WTC11 (cell line): Measurements from ENCODE around the gene GPR61. TPM values are rescaled to one million over a fixed set of nuclear protein-coding genes. Genes with fewer than 3 reads are reported as not detected.

ENCODE experiments used
- ATAC-seq: fragments of 200-7000 bp; cut with Tn5 transposase; 2 replicates; pipeline ENCODE4 v1.10.0; 2021; ENCODE audit warnings: mild to moderate bottlenecking, moderate library complexity
- CTCF ChIA-PET: fragments of 300-600 bp; sonication (Branson Sonifier 250); formaldehyde crosslinking; loops from one replicate; lab custom pipeline; 2021; ENCODE audit warnings: antibody characterized with exemption; lab: Charles Lee
- POLR2A ChIA-PET: fragments of 350-600 bp; sonication (Branson Sonifier 250); formaldehyde crosslinking; loops from one replicate; lab custom pipeline; 2021; ENCODE audit warnings: antibody characterized with exemption; lab: Charles Lee
- DNase-seq: peaks from one replicate; pipeline ENCODE4 v3.0.0; 2021; ENCODE audit warnings: low spot score
- H3K27ac Mint-ChIP-seq: 2 replicates; pipeline ENCODE4 v1.8.0; 2021; ENCODE audit warnings: mixed read lengths
- H3K27me3 Mint-ChIP-seq: 2 replicates; pipeline ENCODE4 v1.8.0; 2021; ENCODE audit warnings: low read depth, mild to moderate bottlenecking, moderate library complexity, mixed read lengths
- H3K36me3 Mint-ChIP-seq: 2 replicates; pipeline ENCODE4 v1.8.0; 2021; ENCODE audit warnings: mixed read lengths
- H3K4me1 Mint-ChIP-seq: 2 replicates; pipeline ENCODE4 v1.8.0; 2022; ENCODE audit warnings: mixed read lengths
- H3K4me3 Mint-ChIP-seq: 2 replicates; pipeline ENCODE4 v1.8.0; 2021; ENCODE audit warnings: mild to moderate bottlenecking, moderate library complexity, mixed read lengths
- H3K9me3 Mint-ChIP-seq: 2 replicates; pipeline ENCODE4 v1.8.0; 2021; ENCODE audit warnings: mixed read lengths
- AFF4 ChIP-seq: sonication (generic); formaldehyde crosslinking; IDR thresholded peaks from 2 replicates; pipeline ENCODE4 v1.8.1; 2023; ENCODE audit warnings: mild to moderate bottlenecking, missing genetic modification reagents, borderline replicate concordance
- E2F5 ChIP-seq: sonication (generic); formaldehyde crosslinking; IDR thresholded peaks from 2 replicates; pipeline ENCODE4 v1.8.1; 2022; ENCODE audit warnings: mild to moderate bottlenecking, moderate library complexity, missing genetic modification reagents
- EMX1 ChIP-seq: fragments of 250-450 bp; sonication (Bioruptor Pico); IDR thresholded peaks from 2 replicates; pipeline ENCODE4 v1.8.0; 2021; ENCODE audit warnings: mild to moderate bottlenecking
- GTF2I ChIP-seq: fragments of 250-450 bp; sonication (Bioruptor Pico); conservative IDR thresholded peaks from 2 replicates; pipeline ENCODE4 v1.4.0; 2021; ENCODE audit warnings: mild to moderate bottlenecking
- HMGXB4 ChIP-seq: sonication (generic); formaldehyde crosslinking; IDR thresholded peaks from 2 replicates; pipeline ENCODE4 v1.8.1; 2023; ENCODE audit warnings: mild to moderate bottlenecking, moderate library complexity, missing genetic modification reagents
- IRF2 ChIP-seq: sonication (generic); formaldehyde crosslinking; IDR thresholded peaks from 2 replicates; pipeline ENCODE4 v1.8.0; 2022; ENCODE audit warnings: low read depth, missing genetic modification reagents, borderline replicate concordance
- JUN ChIP-seq: sonication (generic); formaldehyde crosslinking; IDR thresholded peaks from 2 replicates; pipeline ENCODE4 v1.8.0; 2023; ENCODE audit warnings: mild to moderate bottlenecking, missing genetic modification reagents
- KAT7 ChIP-seq: sonication (generic); formaldehyde crosslinking; IDR thresholded peaks from 2 replicates; pipeline ENCODE4 v1.8.1; 2023; ENCODE audit warnings: missing genetic modification reagents, mild to moderate bottlenecking, borderline replicate concordance
- MAX ChIP-seq: sonication (generic); formaldehyde crosslinking; IDR thresholded peaks from 2 replicates; pipeline ENCODE4 v1.8.0; 2022; ENCODE audit warnings: mild to moderate bottlenecking, missing genetic modification reagents
- NR3C1 ChIP-seq: sonication (generic); formaldehyde crosslinking; conservative IDR thresholded peaks from 2 replicates; pipeline ENCODE4 v1.8.1; 2023; ENCODE audit warnings: low read depth, mild to moderate bottlenecking, missing genetic modification reagents
- TP53 ChIP-seq: sonication (generic); formaldehyde crosslinking; IDR thresholded peaks from 2 replicates; pipeline ENCODE4 v1.8.1; 2023; ENCODE audit warnings: mild to moderate bottlenecking, missing genetic modification reagents
- ZNF121 ChIP-seq: sonication (generic); formaldehyde crosslinking; IDR thresholded peaks from 2 replicates; pipeline ENCODE4 v1.8.0; 2023; ENCODE audit warnings: missing genetic modification reagents
- ZNF138 ChIP-seq: sonication (generic); formaldehyde crosslinking; conservative IDR thresholded peaks from 2 replicates; pipeline ENCODE4 v1.8.1; 2022; ENCODE audit warnings: mild to moderate bottlenecking, moderate library complexity, missing genetic modification reagents
- total RNA-seq: library from RNA; stranded (reverse); gene quantifications from 3 replicates; pipeline ENCODE4 v1.2.3, GENCODE V29; 2021
- TF ChIP-seq, protein P1 (sequence below): fragments of 250-450 bp; sonication (Bioruptor Pico); IDR thresholded peaks from 2 replicates; pipeline ENCODE4 v1.9.0; 2021; ENCODE audit warnings: mild to moderate bottlenecking, borderline replicate concordance
- TF ChIP-seq, protein P2 (sequence below): fragments of 250-450 bp; sonication (Bioruptor Pico); IDR thresholded peaks from 2 replicates; pipeline ENCODE4 v1.8.0; 2021; ENCODE audit warnings: mild to moderate bottlenecking
- TF ChIP-seq, protein P3 (sequence below): sonication (generic); formaldehyde crosslinking; IDR thresholded peaks from 2 replicates; pipeline ENCODE4 v1.8.1; 2022; ENCODE audit warnings: mild to moderate bottlenecking, missing genetic modification reagents, moderate library complexity, borderline replicate concordance
- TF ChIP-seq, protein P4 (sequence below): sonication (generic); formaldehyde crosslinking; IDR thresholded peaks from 2 replicates; pipeline ENCODE4 v1.8.1; 2023; ENCODE audit warnings: mild to moderate bottlenecking, missing genetic modification reagents
- TF ChIP-seq, protein P5 (sequence below): sonication (generic); formaldehyde crosslinking; IDR thresholded peaks from 2 replicates; pipeline ENCODE4 v1.8.1; 2022; ENCODE audit warnings: low read depth, missing genetic modification reagents, borderline replicate concordance

The GPR61 gene
- total RNA-seq, 1 experiment from 2014 or later: 0.42 TPM

DNA sequence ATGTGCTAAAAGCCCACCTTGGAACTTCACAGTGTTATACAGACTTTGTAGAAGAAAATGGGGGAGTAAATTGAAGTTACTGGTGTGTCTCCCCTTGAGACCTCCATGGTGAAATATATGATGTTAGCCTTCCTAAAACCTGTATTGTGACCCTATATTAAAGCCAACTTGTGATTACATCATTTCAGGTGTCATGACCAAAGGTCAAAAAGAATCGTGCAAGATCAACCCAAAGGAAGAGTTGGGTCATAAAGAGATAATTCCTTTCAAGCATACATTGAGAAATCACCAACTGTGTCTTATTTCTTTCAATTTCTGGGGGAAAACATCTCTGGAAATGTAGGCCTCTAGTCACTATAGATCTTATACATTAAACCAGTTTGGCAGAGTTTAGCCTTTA, 45.1 kb downstream of the GPR61 start (continued):
- TF ChIP-seq, protein P1, sequence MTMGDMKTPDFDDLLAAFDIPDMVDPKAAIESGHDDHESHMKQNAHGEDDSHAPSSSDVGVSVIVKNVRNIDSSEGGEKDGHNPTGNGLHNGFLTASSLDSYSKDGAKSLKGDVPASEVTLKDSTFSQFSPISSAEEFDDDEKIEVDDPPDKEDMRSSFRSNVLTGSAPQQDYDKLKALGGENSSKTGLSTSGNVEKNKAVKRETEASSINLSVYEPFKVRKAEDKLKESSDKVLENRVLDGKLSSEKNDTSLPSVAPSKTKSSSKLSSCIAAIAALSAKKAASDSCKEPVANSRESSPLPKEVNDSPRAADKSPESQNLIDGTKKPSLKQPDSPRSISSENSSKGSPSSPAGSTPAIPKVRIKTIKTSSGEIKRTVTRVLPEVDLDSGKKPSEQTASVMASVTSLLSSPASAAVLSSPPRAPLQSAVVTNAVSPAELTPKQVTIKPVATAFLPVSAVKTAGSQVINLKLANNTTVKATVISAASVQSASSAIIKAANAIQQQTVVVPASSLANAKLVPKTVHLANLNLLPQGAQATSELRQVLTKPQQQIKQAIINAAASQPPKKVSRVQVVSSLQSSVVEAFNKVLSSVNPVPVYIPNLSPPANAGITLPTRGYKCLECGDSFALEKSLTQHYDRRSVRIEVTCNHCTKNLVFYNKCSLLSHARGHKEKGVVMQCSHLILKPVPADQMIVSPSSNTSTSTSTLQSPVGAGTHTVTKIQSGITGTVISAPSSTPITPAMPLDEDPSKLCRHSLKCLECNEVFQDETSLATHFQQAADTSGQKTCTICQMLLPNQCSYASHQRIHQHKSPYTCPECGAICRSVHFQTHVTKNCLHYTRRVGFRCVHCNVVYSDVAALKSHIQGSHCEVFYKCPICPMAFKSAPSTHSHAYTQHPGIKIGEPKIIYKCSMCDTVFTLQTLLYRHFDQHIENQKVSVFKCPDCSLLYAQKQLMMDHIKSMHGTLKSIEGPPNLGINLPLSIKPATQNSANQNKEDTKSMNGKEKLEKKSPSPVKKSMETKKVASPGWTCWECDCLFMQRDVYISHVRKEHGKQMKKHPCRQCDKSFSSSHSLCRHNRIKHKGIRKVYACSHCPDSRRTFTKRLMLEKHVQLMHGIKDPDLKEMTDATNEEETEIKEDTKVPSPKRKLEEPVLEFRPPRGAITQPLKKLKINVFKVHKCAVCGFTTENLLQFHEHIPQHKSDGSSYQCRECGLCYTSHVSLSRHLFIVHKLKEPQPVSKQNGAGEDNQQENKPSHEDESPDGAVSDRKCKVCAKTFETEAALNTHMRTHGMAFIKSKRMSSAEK (CRISPR knock-in tag): no peak
- TF ChIP-seq EMX1 (CRISPR knock-in tag): no peak
- no peak for TF ChIP-seq HMGXB4
- TF ChIP-seq E2F5 (CRISPR knock-in tag): no peak
- TF ChIP-seq, protein P2, sequence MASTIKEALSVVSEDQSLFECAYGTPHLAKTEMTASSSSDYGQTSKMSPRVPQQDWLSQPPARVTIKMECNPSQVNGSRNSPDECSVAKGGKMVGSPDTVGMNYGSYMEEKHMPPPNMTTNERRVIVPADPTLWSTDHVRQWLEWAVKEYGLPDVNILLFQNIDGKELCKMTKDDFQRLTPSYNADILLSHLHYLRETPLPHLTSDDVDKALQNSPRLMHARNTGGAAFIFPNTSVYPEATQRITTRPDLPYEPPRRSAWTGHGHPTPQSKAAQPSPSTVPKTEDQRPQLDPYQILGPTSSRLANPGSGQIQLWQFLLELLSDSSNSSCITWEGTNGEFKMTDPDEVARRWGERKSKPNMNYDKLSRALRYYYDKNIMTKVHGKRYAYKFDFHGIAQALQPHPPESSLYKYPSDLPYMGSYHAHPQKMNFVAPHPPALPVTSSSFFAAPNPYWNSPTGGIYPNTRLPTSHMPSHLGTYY: no peak
- TF ChIP-seq, protein P3, sequence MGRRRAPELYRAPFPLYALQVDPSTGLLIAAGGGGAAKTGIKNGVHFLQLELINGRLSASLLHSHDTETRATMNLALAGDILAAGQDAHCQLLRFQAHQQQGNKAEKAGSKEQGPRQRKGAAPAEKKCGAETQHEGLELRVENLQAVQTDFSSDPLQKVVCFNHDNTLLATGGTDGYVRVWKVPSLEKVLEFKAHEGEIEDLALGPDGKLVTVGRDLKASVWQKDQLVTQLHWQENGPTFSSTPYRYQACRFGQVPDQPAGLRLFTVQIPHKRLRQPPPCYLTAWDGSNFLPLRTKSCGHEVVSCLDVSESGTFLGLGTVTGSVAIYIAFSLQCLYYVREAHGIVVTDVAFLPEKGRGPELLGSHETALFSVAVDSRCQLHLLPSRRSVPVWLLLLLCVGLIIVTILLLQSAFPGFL: no peak
- no peak for TF ChIP-seq KAT7 (CRISPR knock-in tag)
- TF ChIP-seq, protein P4, sequence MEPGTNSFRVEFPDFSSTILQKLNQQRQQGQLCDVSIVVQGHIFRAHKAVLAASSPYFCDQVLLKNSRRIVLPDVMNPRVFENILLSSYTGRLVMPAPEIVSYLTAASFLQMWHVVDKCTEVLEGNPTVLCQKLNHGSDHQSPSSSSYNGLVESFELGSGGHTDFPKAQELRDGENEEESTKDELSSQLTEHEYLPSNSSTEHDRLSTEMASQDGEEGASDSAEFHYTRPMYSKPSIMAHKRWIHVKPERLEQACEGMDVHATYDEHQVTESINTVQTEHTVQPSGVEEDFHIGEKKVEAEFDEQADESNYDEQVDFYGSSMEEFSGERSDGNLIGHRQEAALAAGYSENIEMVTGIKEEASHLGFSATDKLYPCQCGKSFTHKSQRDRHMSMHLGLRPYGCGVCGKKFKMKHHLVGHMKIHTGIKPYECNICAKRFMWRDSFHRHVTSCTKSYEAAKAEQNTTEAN (CRISPR knock-in tag): no peak

DNA sequence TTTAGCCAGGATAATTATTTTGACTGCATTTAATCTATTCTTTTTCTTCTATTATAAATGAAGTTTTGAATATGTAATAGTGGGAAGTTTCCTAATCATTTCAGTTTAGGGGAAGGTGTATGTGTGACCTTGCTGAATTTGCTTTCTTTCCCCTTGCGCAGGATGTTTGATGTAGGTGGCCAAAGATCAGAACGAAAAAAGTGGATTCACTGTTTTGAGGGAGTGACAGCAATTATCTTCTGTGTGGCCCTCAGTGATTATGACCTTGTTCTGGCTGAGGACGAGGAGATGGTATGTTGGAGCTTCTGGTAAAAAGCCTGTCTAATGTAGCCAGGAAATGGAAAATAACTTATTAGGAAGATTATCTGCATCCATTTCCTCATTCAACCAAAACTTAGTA, 46.4 kb downstream of the GPR61 start:
- Mint-ChIP-seq H3K27me3 (no peaks in the 10 kb centered on the region), H3K4me1 (no peaks in the 10 kb centered on the region), H3K9me3 (no peaks in the 10 kb centered on the region), H3K4me3 (no peak overlapping the region), H3K36me3 (peaks cover 51% of the 10 kb centered on the region), H3K27ac (no peak overlapping the region)
- no peak for DNase-seq
- ATAC-seq: no peak
- CTCF ChIA-PET: no interaction called here
- POLR2A ChIA-PET: no interaction called here
- TF ChIP-seq NR3C1 (CRISPR knock-in tag) (no peak), JUN (CRISPR knock-in tag) (no peak), ZNF138 (CRISPR knock-in tag) (no peak), ZNF121 (no peak), TP53 (CRISPR knock-in tag) (no peak), GTF2I (no peak), IRF2 (no peak), AFF4 (no peak), MAX (CRISPR knock-in tag) (no peak)
- TF ChIP-seq, protein P4 (CRISPR knock-in tag): no peak
- TF ChIP-seq, protein P5, sequence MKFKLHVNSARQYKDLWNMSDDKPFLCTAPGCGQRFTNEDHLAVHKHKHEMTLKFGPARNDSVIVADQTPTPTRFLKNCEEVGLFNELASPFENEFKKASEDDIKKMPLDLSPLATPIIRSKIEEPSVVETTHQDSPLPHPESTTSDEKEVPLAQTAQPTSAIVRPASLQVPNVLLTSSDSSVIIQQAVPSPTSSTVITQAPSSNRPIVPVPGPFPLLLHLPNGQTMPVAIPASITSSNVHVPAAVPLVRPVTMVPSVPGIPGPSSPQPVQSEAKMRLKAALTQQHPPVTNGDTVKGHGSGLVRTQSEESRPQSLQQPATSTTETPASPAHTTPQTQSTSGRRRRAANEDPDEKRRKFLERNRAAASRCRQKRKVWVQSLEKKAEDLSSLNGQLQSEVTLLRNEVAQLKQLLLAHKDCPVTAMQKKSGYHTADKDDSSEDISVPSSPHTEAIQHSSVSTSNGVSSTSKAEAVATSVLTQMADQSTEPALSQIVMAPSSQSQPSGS (CRISPR knock-in tag): no peak
